Hematopoietic multipotent progenitor cell treated with erythropoietin and hydrocortisone succinate and interleukin-3 and kit ligand, for 6 days (in vitro differentiated cells): Measurements from ENCODE around the gene HNRNPC.
"Not testable (repeated sequence)": the region's sequence is repeated elsewhere in the genome, so short reads cannot be mapped to it uniquely, and the experiment has no call there.

ENCODE experiments used
- DNase-seq: peaks from one replicate; pipeline ENCODE4 v3.0.0-alpha.2; 2015

Gene HNRNPC

DNA sequence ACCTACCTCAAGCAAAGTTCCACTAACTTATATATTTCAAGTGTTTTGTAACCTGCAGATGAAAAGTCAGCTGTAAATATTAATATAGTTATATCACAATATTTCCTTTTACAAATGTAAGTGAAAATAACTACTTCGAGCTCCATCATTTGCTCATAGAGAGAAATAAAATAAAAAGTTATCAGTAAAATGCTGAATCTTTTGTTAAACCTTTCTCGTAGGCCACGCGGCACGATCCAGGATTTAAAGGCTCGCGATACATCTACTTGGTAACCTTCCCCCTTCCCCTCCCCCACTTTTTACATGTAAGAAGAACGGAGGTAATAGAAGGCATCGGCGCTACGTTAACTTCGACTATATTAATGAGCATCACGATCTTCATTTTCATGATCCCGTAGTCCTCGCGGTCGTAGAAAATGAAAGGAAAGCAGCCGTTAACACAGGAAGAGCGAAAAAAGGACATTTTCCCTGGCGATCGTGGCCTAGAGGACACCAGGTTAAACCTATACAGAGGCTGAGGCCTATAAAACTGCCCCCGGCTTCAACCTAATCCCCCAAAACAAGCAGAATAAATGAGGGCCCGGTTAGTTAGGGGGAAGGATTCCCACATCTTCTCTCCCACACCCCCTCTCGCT is 508 bp downstream of the HNRNPC start:
- DNase-seq: peak; percentile 87

DNA sequence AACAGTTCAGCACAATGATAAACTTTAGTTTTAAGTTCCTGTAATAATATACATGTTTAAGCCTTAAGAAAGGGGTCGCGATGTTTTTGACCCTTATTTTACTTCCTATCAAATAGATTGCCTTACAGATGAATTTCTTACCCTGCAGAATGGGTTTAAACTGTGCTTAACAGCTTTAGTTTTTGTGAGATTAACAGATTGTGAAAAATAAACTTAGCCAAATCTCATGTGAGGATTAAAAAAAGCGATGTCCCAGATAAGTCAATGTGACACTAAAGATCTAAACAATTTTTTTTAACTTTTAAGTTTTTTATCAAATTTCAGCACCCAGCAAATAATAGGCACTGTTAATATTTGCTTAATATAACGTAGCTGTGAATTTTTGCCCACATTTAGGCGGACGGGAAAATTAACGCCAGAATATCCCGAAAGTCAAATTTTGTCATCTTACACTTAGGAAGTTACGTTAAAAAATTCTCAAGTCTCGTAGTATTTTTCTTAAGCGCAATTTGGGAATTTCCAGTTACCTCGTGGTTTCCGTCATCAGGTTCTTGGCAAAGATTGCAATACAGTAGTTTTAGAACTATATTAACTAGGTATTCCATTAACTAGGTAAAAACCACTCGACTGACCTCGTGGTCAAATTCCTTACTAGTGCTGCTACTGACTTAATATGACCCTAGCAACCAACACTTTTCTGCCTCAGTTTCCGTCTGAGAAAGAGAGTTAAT is 1.2 kb downstream of the HNRNPC start:
- no peak for DNase-seq

DNA sequence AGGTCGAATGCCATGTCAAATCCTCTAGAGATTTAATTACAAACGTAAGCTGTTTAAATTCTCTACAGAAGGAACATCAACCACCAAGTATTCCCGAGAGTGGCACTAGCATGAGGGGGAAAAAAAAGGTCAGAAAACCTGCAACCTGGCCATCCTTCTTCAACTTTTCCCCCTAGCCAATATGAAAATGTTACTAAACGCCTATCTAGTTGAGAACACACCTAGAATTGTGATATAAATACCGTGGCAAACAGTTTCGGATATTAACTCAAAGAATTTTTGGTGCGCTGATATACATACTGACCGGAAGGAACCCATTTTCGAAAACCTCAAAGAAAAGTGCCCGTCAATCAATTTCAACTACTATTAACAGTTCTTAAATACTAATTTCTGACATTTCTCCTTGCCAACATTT is 1.8 kb downstream of the HNRNPC start:
- DNase-seq: peak; percentile 49

DNA sequence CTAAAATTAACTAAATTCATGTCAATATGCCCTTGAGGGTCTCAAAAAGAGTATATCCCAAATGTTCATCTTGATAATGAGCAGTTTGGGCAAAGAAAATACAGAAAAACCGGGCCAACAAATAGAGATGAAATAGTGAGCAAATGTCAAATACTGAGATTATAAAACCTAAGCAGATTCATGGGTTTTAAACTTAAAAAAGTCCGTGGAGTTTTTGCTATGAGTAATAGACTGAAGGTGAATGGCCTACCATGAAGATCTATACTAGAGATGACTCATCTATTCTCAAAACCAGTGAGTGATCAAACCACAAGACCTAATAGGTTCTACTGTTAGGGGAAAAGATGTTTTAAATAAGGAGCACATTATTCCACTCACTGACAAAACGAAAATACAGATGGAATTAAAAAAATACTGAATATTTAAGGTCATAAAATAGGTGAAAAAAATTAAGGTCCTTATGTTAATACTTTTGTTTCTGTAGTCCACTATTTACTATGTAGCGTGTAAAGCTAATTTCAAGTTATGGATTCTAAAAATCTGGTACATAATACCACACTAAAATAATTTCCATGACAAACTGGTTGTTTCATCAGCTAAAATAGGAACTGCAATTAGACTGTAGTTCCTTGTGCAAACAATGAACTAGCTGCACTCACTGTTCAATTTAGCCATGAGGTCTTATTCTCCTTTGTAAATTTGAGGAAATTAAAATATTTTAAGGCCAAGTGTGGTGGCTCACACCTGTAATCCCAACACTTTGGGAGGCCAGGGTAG is 5.0 kb downstream of the HNRNPC start:
- DNase-seq: peak; percentile 60

- peak; percentile 49 for DNase-seq
Measured at GRCh38 chr14:21263284-21264024, 5.8 kb downstream of the HNRNPC start.

DNA sequence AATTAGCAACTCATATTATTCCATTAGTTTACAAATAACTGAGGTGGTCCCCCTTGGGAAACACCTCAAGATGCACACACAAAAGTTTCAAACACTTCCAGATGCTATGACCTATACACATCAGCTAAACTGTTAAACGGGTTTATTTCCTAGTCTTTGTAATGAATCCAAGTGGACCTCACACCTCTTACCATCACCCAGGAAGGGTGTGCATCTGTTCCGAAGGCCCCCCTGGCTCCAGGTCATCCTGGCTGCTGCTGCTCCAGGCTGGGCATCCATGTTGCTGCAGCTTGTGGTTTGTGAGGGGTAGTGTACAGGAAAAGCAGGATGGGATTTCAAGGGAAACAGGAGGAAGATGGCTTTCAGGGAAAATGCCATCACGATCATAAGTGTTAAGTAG is 6.8 kb downstream of the HNRNPC start:
- no peak for DNase-seq

GRCh38 chr14:21261824-21262223 is 7.4 kb downstream of the HNRNPC start:
- no peak for DNase-seq

- DNase-seq: no peak
Measured at GRCh38 chr14:21258889-21259787, 10.1 kb downstream of the HNRNPC start.

- DNase-seq: no peak
Measured at GRCh38 chr14:21258005-21258888, 11.0 kb downstream of the HNRNPC start.

- peak; percentile 51 for DNase-seq
Measured at GRCh38 chr14:21257394-21257909, 11.8 kb downstream of the HNRNPC start.

DNA sequence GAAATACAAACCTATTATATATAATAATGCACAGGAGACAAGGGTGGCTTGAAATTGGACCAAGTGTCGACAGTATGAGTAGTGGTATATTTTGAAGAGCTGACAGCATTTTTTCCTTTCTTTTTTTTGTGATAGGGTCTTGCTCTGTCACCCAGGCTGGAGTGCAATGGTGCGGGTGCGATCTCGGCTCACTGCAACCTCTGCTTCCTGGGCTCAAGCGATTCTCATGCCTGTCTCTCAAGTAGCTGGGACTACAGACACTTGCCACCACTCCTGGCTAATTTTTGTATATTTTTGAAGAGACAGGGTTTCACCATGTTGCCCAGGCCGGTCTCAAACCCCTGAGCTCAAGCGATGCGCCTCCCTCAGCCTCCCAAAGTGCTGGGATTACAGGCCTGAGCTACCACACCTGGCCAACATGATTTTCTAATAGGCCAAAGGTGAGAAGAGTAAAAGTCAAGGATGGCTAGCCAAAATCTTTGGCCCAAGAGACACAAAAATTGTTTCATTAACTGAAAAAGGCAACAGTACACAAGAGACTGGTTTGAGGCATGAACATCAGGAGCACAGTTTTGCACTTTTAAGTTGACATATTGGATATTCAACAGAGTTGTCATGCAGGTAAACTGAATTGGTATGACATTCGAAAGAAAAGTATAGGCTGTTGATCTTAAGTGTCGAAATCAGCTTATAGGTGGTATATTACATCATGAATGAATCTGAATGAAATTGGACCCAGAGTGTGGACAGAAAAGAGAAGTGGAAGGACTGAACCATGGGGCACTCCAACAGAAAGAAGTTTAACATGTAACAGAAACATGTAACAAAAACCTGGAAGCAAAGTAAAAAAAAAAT is 12.5 kb downstream of the HNRNPC start:
- no peak for DNase-seq

GRCh38 chr14:21256102-21256447 is 13.2 kb downstream of the HNRNPC start:
- DNase-seq: not testable (repeated sequence)

DNA sequence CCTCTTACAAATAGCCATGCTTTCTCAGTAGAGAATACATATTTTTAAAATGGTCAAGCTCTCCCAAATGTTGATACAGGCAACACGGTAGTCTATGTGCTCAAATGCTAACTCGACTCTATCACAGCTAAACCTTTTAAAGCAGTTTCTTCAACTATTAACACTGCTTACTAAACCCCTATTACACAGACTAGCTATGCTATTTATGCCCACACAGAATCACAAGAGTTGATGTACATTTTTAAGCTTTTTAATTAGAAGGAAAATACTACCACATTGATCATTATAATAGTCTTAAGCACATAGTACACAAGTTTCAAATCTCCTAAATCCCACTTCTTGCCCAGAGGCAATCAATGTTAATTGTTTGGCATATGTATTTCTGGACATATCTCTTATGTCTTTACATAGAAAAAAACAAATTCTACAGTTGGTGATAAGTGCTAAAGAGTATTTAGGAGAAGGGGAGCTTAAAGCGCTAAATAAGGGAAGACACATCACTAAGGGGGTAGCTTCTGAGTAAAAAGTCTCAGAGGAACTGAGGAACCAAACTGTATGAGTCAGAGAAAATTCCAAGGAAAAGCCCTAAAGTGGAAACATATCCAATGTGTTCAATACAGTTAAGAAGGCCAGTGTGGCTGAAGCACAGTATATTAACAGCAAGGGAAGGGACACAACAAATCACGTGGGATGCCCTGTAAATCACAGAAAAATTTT is 13.7 kb downstream of the HNRNPC start:
- DNase-seq: no peak

DNA sequence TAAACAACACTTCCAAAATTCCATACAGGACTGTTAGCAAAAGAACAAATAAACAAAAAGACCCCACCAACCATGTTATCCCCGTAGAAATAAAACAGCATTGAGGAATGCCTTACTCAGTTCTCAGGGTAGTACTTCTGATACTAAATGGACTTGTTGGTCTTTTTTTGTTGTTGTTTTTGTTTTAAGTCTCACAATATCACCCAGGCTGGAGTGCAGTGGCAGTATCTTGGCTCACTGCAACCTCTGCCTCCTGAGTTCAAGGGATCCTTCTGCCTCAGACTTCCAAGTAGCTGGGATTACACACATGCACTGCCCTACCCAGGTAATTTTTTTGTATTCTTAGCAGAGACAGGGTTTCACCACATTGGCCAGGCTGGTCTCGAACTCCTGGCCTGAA is 17.1 kb downstream of the HNRNPC start:
- no peak for DNase-seq

DNA sequence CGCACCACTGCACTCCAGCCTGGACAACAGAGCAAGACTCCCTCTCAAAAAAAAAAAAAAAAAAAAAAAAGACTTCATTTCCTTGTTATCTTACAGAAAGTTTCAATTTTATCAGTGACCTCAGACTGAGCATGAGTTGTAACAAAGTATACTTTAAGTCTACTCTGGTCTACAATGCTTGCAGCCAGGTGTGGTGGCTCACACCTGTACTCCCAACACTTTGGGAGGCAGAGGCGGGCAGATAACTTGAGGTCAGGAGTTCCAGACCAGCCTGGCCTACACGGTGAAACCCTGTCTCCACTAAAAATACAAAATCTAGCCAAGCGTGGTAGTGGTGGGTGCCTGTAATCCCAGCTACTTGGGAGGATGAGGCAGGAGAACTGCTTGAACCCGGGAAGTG is 18.0 kb downstream of the HNRNPC start:
- no peak for DNase-seq

GRCh38 chr14:21248739-21249411 is 20.4 kb downstream of the HNRNPC start:
- DNase-seq: no peak

DNA sequence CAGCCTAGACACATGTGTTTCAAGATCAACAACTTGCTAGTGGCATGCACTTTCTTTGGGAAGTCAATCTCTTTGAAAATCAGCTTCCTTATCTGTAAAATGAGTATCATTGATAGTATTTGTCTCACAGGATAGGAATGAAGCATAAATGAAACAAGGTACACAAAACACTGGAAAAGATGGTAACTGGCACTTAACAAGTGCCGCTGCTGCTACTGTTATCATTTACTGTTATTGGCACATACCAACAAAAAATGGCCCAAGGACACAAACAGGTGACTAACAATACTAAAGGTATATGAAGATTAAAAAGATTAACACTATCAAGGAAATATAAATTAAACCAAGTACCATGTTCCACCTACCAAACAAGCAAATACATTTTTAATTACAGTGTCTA is 20.9 kb downstream of the HNRNPC start:
- DNase-seq: no peak

- DNase-seq: no peak
Measured at GRCh38 chr14:21245813-21246212, 23.4 kb downstream of the HNRNPC start.

GRCh38 chr14:21244544-21244943 is 24.7 kb downstream of the HNRNPC start:
- DNase-seq: peak; percentile 70
